ENCODE data around the gene DNAH1.

The DNAH1 gene

GRCh38 chr3:52317208-52318000 lies 1.3 kb downstream of the DNAH1 start:
- peak; percentile 71 for DNase-seq
- Histone ChIP-seq H3K9me3 (no peaks in the 10 kb centered on the region), H3K36me3 (no peaks in the 10 kb centered on the region), H3K27me3 (no peaks in the 10 kb centered on the region), H3K4me1 (no peaks in the 10 kb centered on the region), H3K4me3 (ENCODE audit: low read depth, low read length) (peak overlapping the region; percentile 59)
- TF ChIP-seq, protein P1, sequence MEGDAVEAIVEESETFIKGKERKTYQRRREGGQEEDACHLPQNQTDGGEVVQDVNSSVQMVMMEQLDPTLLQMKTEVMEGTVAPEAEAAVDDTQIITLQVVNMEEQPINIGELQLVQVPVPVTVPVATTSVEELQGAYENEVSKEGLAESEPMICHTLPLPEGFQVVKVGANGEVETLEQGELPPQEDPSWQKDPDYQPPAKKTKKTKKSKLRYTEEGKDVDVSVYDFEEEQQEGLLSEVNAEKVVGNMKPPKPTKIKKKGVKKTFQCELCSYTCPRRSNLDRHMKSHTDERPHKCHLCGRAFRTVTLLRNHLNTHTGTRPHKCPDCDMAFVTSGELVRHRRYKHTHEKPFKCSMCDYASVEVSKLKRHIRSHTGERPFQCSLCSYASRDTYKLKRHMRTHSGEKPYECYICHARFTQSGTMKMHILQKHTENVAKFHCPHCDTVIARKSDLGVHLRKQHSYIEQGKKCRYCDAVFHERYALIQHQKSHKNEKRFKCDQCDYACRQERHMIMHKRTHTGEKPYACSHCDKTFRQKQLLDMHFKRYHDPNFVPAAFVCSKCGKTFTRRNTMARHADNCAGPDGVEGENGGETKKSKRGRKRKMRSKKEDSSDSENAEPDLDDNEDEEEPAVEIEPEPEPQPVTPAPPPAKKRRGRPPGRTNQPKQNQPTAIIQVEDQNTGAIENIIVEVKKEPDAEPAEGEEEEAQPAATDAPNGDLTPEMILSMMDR (IDR thresholded peaks at IDR 0.05; ENCODE audit: low read depth, low read length) = no peak

GRCh38 chr3:52318186-52318816 lies 2.2 kb downstream of the DNAH1 start:
- no peaks in the 10 kb centered on the region for H3K36me3 ChIP-seq
- no peak overlapping the region for H3K4me3 ChIP-seq (ENCODE audit: low read depth, low read length)
- TF ChIP-seq, protein P1 (IDR thresholded peaks at IDR 0.05; ENCODE audit: low read depth, low read length) = no peak
- H3K27me3 ChIP-seq = no peaks in the 10 kb centered on the region
- no peaks in the 10 kb centered on the region for H3K9me3 ChIP-seq
- DNase-seq = no peak
- H3K4me1 ChIP-seq = no peaks in the 10 kb centered on the region

GRCh38 chr3:52319921-52320595 lies 3.9 kb downstream of the DNAH1 start:
- TF ChIP-seq, protein P1 (IDR thresholded peaks at IDR 0.05; ENCODE audit: low read depth, low read length) = no peak
- H3K27me3 ChIP-seq = no peaks in the 10 kb centered on the region
- no peaks in the 10 kb centered on the region for H3K36me3 ChIP-seq
- no peak overlapping the region for H3K4me3 ChIP-seq (ENCODE audit: low read depth, low read length)
- DNase-seq = no peak
- H3K9me3 ChIP-seq = no peaks in the 10 kb centered on the region
- H3K4me1 ChIP-seq = no peaks in the 10 kb centered on the region

GRCh38 chr3:52321481-52321880 lies 5.4 kb downstream of the DNAH1 start:
- H3K4me3 ChIP-seq (ENCODE audit: low read depth, low read length) = no peak overlapping the region
- TF ChIP-seq, protein P1 (IDR thresholded peaks at IDR 0.05; ENCODE audit: low read depth, low read length) = no peak
- no peaks in the 10 kb centered on the region for H3K4me1 ChIP-seq
- no peaks in the 10 kb centered on the region for H3K27me3 ChIP-seq
- no peaks in the 10 kb centered on the region for H3K36me3 ChIP-seq
- DNase-seq = no peak
- no peaks in the 10 kb centered on the region for H3K9me3 ChIP-seq

GRCh38 chr3:52322466-52322865 lies 6.3 kb downstream of the DNAH1 start:
- Histone ChIP-seq H3K27me3 (no peaks in the 10 kb centered on the region), H3K36me3 (no peaks in the 10 kb centered on the region), H3K9me3 (no peaks in the 10 kb centered on the region), H3K4me1 (no peaks in the 10 kb centered on the region), H3K4me3 (ENCODE audit: low read depth, low read length) (no peak overlapping the region)
- no peak for DNase-seq
- TF ChIP-seq, protein P1 (IDR thresholded peaks at IDR 0.05; ENCODE audit: low read depth, low read length) = no peak

Measured in BE2C (cell line).